ENCODE data around the gene PACRG.

Gene PACRG

DNA sequence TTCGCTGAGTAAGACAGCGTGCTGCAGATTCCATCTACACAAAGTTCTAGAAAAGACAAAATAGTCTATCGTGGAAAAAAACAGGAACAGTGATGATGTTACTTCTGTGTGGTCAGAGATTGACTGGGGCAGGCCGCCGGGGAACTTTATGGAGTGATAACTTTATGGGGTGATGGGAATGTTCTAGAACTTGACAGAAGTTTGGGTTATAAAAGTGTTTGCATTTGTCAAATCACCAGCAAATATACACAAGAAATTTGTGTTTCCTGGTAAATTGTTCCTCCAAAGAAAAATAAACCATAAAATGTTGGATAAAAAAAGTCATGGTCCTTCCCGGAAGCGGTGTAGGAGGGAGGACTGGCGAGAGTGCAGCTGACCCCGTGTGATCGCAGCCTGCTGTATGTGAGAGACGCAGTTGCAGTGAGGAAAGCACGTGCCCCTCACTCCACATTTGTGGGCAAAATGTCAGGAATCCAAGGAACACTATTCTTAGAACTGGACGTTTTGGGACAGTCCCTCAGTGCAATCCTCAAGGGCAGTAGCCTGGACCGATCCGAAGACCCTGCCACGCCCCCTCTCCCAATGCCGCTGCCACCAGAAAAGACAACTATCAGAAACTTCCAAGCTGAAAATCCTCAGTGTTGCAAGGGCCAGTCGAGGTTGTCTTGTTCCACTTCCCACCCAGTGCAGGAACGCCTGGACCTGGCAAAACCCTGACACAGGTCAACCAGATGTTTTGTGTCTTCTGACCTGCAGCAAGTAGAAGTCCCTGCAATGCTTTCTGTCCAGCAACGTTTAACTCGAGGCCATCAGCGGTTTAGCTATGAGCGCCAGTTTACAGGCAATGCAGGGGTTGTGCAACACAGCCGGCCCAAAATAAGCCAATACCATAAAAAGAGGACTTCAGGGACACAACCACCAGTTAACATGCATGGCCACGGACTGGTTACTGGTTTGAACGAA is 606.2 kb downstream of the PACRG start:
- peak; percentile 55 for DNase-seq (ENCODE audit: low read depth)
- TF ChIP-seq POLR2A (IDR thresholded peaks at IDR 0.05; ENCODE audit: extremely low read depth, insufficient read length) (no peak), MYC (IDR thresholded peaks at IDR 0.05; ENCODE audit: low read depth, low read length) (no peak)
- TF ChIP-seq, protein P1, sequence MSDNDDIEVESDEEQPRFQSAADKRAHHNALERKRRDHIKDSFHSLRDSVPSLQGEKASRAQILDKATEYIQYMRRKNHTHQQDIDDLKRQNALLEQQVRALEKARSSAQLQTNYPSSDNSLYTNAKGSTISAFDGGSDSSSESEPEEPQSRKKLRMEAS (IDR thresholded peaks at IDR 0.05; ENCODE audit: low read depth, low read length): no peak
- TF ChIP-seq, protein P2, sequence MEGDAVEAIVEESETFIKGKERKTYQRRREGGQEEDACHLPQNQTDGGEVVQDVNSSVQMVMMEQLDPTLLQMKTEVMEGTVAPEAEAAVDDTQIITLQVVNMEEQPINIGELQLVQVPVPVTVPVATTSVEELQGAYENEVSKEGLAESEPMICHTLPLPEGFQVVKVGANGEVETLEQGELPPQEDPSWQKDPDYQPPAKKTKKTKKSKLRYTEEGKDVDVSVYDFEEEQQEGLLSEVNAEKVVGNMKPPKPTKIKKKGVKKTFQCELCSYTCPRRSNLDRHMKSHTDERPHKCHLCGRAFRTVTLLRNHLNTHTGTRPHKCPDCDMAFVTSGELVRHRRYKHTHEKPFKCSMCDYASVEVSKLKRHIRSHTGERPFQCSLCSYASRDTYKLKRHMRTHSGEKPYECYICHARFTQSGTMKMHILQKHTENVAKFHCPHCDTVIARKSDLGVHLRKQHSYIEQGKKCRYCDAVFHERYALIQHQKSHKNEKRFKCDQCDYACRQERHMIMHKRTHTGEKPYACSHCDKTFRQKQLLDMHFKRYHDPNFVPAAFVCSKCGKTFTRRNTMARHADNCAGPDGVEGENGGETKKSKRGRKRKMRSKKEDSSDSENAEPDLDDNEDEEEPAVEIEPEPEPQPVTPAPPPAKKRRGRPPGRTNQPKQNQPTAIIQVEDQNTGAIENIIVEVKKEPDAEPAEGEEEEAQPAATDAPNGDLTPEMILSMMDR (IDR thresholded peaks at IDR 0.05; ENCODE audit: low read depth, low read length): no peak
- H3K4me3 ChIP-seq (ENCODE audit: low read depth, low read length): no peak overlapping the region

GRCh38 chr6:163335056-163335455 is 607.3 kb downstream of the PACRG start:
- no peak for DNase-seq (ENCODE audit: low read depth)
- TF ChIP-seq POLR2A (IDR thresholded peaks at IDR 0.05; ENCODE audit: extremely low read depth, insufficient read length) (no peak), MYC (IDR thresholded peaks at IDR 0.05; ENCODE audit: low read depth, low read length) (no peak)
- TF ChIP-seq, protein P1 (IDR thresholded peaks at IDR 0.05; ENCODE audit: low read depth, low read length): no peak
- TF ChIP-seq, protein P2 (IDR thresholded peaks at IDR 0.05; ENCODE audit: low read depth, low read length): no peak
- no peak overlapping the region for H3K4me3 ChIP-seq (ENCODE audit: low read depth, low read length)

GRCh38 chr6:163335671-163336545 is 608.1 kb downstream of the PACRG start:
- TF ChIP-seq, protein P2 (IDR thresholded peaks at IDR 0.05; ENCODE audit: low read depth, low read length): no peak
- TF ChIP-seq, protein P1 (IDR thresholded peaks at IDR 0.05; ENCODE audit: low read depth, low read length): no peak
- TF ChIP-seq POLR2A (IDR thresholded peaks at IDR 0.05; ENCODE audit: extremely low read depth, insufficient read length) (no peak), MYC (IDR thresholded peaks at IDR 0.05; ENCODE audit: low read depth, low read length) (no peak)
- no peak overlapping the region for H3K4me3 ChIP-seq (ENCODE audit: low read depth, low read length)
- no peak for DNase-seq (ENCODE audit: low read depth)

DNA sequence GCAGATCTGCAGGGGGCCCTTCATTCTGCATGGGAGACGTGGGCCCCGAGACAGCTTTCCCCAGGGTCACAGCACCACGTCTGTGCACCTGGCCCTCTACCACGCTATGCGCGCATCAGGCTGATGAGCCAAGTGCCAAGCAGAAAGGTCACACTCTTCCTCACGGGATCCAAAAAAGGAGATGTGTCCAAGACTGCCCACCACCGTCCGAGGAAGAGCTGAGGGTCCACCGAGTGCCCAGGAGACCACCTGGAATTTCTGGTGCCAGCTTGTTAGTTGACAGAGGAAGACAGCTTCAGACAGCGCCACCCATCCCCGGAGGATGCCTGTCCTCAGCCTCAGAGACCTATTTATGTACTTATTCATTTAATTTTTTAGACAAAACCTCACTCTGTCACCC is 609.2 kb downstream of the PACRG start:
- no peak overlapping the region for H3K4me3 ChIP-seq (ENCODE audit: low read depth, low read length)
- no peak for DNase-seq (ENCODE audit: low read depth)
- TF ChIP-seq, protein P1 (IDR thresholded peaks at IDR 0.05; ENCODE audit: low read depth, low read length): no peak
- TF ChIP-seq, protein P2 (IDR thresholded peaks at IDR 0.05; ENCODE audit: low read depth, low read length): no peak
- no peak for TF ChIP-seq MYC (IDR thresholded peaks at IDR 0.05; ENCODE audit: low read depth, low read length)
- TF ChIP-seq POLR2A (IDR thresholded peaks at IDR 0.05; ENCODE audit: extremely low read depth, insufficient read length): no peak

DNA sequence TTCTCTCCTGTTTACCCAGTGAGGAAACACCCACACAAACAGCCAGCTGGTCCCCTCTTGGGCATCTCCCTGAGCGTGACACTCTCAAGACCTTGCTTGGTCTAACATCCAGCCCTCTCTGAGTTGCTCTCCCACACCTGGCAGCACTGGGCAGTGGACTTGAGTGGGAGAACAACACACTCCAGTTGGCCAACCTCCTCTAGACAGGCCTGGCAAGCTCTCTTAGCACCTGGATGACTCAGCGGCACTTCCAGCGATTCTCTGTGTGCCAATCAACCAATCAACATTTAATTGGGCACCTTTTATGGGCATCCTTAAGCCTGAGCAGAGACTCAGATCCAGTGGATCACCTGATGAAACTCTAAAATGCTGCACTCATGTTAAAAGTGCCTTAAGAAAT is 610.2 kb downstream of the PACRG start:
- no peak for DNase-seq (ENCODE audit: low read depth)
- TF ChIP-seq, protein P2 (IDR thresholded peaks at IDR 0.05; ENCODE audit: low read depth, low read length): no peak
- TF ChIP-seq MYC (IDR thresholded peaks at IDR 0.05; ENCODE audit: low read depth, low read length) (no peak), POLR2A (IDR thresholded peaks at IDR 0.05; ENCODE audit: extremely low read depth, insufficient read length) (no peak)
- TF ChIP-seq, protein P1 (IDR thresholded peaks at IDR 0.05; ENCODE audit: low read depth, low read length): no peak

More for the DNA sequence above, 610.2 kb downstream of the PACRG start:
- H3K4me3 ChIP-seq (ENCODE audit: low read depth, low read length): no peak overlapping the region

Measured in NB4 (cell line).